ENCODE measurements around the gene GLP1R. TPM values are rescaled to one million over a fixed set of nuclear protein-coding genes. Genes with fewer than 3 reads are reported as not detected.

GLP1R gene
- total RNA-seq, 4 donors from 2014 or later, result 0.54 TPM; not detected in 3

DNA sequence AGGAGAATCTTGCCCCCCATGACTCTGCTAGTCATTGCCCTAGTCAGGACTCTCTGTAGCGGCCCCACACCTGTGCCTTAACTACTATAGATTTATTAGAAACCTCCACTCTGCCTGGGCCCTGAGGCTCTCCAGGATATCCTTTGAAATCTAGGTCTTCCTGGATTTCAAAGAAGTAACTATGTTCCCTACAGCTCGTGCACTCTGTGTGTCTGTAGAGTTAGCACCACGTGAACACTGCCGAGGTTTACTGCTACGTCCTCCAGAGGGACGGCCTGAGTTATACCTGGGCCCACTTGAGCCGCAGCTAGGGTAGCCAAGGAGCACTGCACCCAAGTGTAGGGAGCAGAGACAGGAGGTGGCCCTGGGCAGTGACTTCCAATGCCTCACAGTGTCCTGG, 19.8 kb downstream of the GLP1R start:
- Histone ChIP-seq H3K9me3 (no peaks in the 10 kb centered on the region), H3K36me3 (no peaks in the 10 kb centered on the region), H3K27me3 (peaks cover 6% of the 10 kb centered on the region), H3K4me1 (no peaks in the 10 kb centered on the region), H3K4me3 (no peak overlapping the region), H3K27ac (no peak overlapping the region)
- TF ChIP-seq POLR2A (IDR thresholded peaks at IDR 0.05) (no peak), POLR2AphosphoS5 (IDR thresholded peaks at IDR 0.05) (no peak)
- TF ChIP-seq, protein P1, sequence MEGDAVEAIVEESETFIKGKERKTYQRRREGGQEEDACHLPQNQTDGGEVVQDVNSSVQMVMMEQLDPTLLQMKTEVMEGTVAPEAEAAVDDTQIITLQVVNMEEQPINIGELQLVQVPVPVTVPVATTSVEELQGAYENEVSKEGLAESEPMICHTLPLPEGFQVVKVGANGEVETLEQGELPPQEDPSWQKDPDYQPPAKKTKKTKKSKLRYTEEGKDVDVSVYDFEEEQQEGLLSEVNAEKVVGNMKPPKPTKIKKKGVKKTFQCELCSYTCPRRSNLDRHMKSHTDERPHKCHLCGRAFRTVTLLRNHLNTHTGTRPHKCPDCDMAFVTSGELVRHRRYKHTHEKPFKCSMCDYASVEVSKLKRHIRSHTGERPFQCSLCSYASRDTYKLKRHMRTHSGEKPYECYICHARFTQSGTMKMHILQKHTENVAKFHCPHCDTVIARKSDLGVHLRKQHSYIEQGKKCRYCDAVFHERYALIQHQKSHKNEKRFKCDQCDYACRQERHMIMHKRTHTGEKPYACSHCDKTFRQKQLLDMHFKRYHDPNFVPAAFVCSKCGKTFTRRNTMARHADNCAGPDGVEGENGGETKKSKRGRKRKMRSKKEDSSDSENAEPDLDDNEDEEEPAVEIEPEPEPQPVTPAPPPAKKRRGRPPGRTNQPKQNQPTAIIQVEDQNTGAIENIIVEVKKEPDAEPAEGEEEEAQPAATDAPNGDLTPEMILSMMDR (IDR thresholded peaks at IDR 0.05), result no peak
- ATAC-seq, result no peak
- WGBS, 2 donors (ENCODE audit: low coverage in 1 of 2), result 100% methylated on average over 2 of the region's 7 CpGs; no CpG with 5 or more reads in 1 of the 2 donors

DNA sequence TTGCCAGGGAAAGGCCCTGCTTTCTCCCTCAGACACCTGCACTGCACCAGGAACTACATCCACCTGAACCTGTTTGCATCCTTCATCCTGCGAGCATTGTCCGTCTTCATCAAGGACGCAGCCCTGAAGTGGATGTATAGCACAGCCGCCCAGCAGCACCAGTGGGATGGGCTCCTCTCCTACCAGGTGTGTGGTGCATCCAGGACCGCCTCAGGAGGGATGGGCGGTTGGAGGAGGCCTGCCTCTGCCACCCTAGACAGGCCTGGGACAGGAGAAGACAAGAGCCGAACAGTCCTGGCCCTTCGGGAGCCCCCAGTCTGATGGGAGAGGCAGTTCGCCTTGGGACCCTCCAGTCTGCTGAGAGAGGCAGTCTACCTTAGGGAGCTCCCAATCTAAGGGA, 24.2 kb downstream of the GLP1R start:
- no peak overlapping the region for H3K27ac ChIP-seq
- ATAC-seq, result no peak
- no peak for TF ChIP-seq POLR2AphosphoS5 (IDR thresholded peaks at IDR 0.05)
- TF ChIP-seq POLR2A (IDR thresholded peaks at IDR 0.05), result no peak
- TF ChIP-seq, protein P1 (IDR thresholded peaks at IDR 0.05), result no peak
- TF ChIP-seq EP300 (IDR thresholded peaks at IDR 0.05), result no peak
- no peaks in the 10 kb centered on the region for H3K36me3 ChIP-seq
- no peaks in the 10 kb centered on the region for H3K9me3 ChIP-seq
- H3K4me3 ChIP-seq, result no peak overlapping the region
- WGBS, 2 donors (ENCODE audit: low coverage in 1 of 2), result no CpG with 5 or more reads among the region's 9 CpGs
- H3K27me3 ChIP-seq, result peaks cover 6% of the 10 kb centered on the region
- H3K4me1 ChIP-seq, result no peaks in the 10 kb centered on the region

DNA sequence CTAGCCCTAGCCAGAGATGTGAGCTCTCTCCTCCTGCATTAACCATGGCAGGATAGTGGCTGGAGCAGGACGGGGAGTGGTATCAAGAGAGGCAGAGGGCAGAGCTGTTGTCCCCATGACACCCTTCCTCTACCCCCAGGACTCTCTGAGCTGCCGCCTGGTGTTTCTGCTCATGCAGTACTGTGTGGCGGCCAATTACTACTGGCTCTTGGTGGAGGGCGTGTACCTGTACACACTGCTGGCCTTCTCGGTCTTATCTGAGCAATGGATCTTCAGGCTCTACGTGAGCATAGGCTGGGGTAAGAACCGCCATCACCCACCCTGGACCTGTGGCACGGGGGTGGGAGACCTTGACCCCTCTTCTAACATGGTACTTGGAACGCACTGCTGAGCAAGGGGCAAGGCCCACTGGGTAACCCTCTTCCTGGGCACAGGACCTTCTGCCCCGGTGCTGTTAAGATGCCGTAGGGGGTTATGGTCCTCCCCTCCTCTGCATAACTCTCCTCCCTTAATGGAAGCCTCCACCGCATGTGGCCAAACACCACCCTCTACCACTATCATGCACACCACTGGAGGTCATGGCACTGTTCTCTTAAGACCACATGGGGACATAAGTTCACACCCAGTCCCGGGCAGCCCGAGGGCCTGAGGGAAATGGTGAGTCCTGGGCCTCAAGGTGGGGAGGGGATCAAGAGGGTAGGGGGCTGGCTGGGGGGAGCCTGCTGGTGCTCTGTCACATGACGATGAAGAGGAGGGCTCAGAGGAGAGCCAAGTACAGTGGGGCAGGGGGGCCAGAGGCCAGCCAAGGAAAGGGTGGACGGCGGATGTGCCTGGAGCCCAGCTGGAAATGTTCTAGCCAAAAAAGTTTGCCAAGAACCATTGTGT, 25.1 kb downstream of the GLP1R start:
- Histone ChIP-seq H3K36me3 (no peaks in the 10 kb centered on the region), H3K9me3 (no peaks in the 10 kb centered on the region), H3K4me1 (no peaks in the 10 kb centered on the region), H3K27ac (no peak overlapping the region), H3K4me3 (no peak overlapping the region), H3K27me3 (no peaks in the 10 kb centered on the region)
- TF ChIP-seq POLR2A (IDR thresholded peaks at IDR 0.05), result no peak
- TF ChIP-seq, protein P1 (IDR thresholded peaks at IDR 0.05), result no peak
- no peak for TF ChIP-seq POLR2AphosphoS5 (IDR thresholded peaks at IDR 0.05)
- TF ChIP-seq EP300 (IDR thresholded peaks at IDR 0.05), result no peak
- 86 to 87% methylated on average over 1 to 6 of the region's 17 CpGs for WGBS, 2 donors (ENCODE audit: low coverage in 1 of 2)
- ATAC-seq, result no peak

DNA sequence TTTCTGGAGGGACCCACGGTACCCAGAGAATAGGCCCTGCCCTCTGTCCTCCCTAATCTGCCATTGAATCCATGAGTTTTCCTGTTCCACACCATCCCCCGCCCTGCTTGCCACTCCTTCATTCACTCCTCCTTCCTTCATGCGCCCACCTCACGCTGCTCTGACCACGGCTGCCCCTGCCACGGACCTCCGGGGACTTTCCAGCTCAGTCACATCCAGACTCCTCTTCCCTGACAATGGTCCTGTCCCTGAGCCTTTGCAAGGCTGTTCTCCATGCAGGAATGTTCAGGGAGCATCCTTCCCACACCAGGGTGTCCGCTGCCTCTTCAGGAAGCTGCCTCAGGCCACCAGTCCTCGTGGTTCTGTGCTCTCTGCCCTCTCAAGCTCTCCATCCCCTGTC, 25.9 kb downstream of the GLP1R start:
- WGBS, 2 donors (ENCODE audit: low coverage in 1 of 2), result 78 to 85% methylated on average over 5 to 8 of the region's 9 CpGs
- no peak overlapping the region for H3K27ac ChIP-seq

More for the DNA sequence above, 25.9 kb downstream of the GLP1R start:
- Histone ChIP-seq H3K4me3 (no peak overlapping the region), H3K4me1 (no peaks in the 10 kb centered on the region), H3K9me3 (no peaks in the 10 kb centered on the region), H3K27me3 (no peaks in the 10 kb centered on the region), H3K36me3 (no peaks in the 10 kb centered on the region)
- ATAC-seq, result no peak
- no peak for TF ChIP-seq POLR2A (IDR thresholded peaks at IDR 0.05)
- no peak for TF ChIP-seq POLR2AphosphoS5 (IDR thresholded peaks at IDR 0.05)
- TF ChIP-seq, protein P1 (IDR thresholded peaks at IDR 0.05), result no peak
- no peak for TF ChIP-seq EP300 (IDR thresholded peaks at IDR 0.05)
